Kidney (tissue), 14 donors: ENCODE data around the gene CDX1. TPM values are rescaled to one million over a fixed set of nuclear protein-coding genes. Genes with fewer than 3 reads are reported as not detected.

Source experiments
- DNase-seq, 5 donors: peaks; one replicate each; pipeline ENCODE4 v3.0.0-alpha.2; 2013 to 2020
- FAIRE-seq: peaks from 2 replicates; lab custom pipeline; 2012; peaks lifted over from hg19 to GRCh38; lab: Jason Lieb, UNC
- H3K27ac ChIP-seq, 2 donors: one replicate each; pipeline ENCODE4 v1.7.0; 2013; ENCODE audit warnings: low read depth in 2 of 2, low read length in 2 of 2, inconsistent platforms in 1 of 2
- H3K27me3 ChIP-seq: one replicate; pipeline ENCODE4 v1.7.1; 2013; ENCODE audit warnings: low read length, inconsistent platforms; ENCODE audit not compliant: control insufficient read depth, insufficient read depth
- H3K36me3 ChIP-seq, 3 donors: one replicate each; pipeline versions ENCODE4 v1.7.0 to v1.7.1; 2013; ENCODE audit warnings: low read length in 3 of 3, control low read depth in 1 of 3, inconsistent platforms in 1 of 3; ENCODE audit not compliant: insufficient read depth in 3 of 3, control insufficient read depth in 2 of 3
- H3K4me1 ChIP-seq, 3 donors: one replicate each; pipeline versions ENCODE4 v1.7.0 to v1.7.1; 2013; ENCODE audit warnings: low read length in 3 of 3, inconsistent platforms in 1 of 3, low read depth in 1 of 3; ENCODE audit not compliant: control insufficient read depth in 2 of 3, insufficient read depth in 2 of 3
- H3K4me3 ChIP-seq, 3 donors: one replicate each; pipeline versions ENCODE4 v1.7.0 to v1.8.1; 2013; ENCODE audit warnings: low read length in 3 of 3, control low read depth in 1 of 3, inconsistent platforms in 1 of 3
- H3K9ac ChIP-seq, 3 donors: one replicate each; pipeline versions ENCODE4 v1.7.0 to v1.7.1; 2013; ENCODE audit warnings: low read length in 3 of 3, control low read depth in 1 of 3, inconsistent platforms in 1 of 3
- H3K9me3 ChIP-seq, 3 donors: one replicate each; pipeline versions ENCODE4 v1.7.0 to v1.7.1; 2013; ENCODE audit warnings: low read length in 3 of 3, control low read depth in 1 of 3, inconsistent platforms in 1 of 3; ENCODE audit not compliant: control insufficient read depth in 2 of 3, insufficient read depth in 1 of 3
- intact Hi-C: fragments of 100-400 bp; cut with DNase I; formaldehyde crosslinking; loops from one replicate; pipeline ENCODE4 v1.11.1; 2022
- polyA plus RNA-seq: library from polyadenylated mRNA; stranded (reverse); fragments of 350-450 nt; fragmentation: Illumina TruSeq; extraction: RNeasy Lipid Tissue Mini Kit (QIAGEN cat#74804); gene quantifications from one replicate; pipeline ENCODE4 v1.2.3, GENCODE V29; 2014; ENCODE audit warnings: low read depth, low replicate concordance; ENCODE audit not compliant: insufficient read depth
- total RNA-seq: library from RNA; stranded (reverse); fragmentation: NEBNext Ultra II Directional; extraction: Animal tissue kit (Norgen Biotek cat#: 25700); gene quantifications from one replicate; pipeline ENCODE4 v1.2.1, GENCODE V29; 2021
- TF ChIP-seq, protein P1 (sequence below): IDR thresholded peaks from 3 replicates; pipeline ENCODE4 v1.5.1; 2012; ENCODE audit warnings: mild to moderate bottlenecking, moderate library complexity, borderline replicate concordance; ENCODE audit not compliant: insufficient read depth; ENCODE audit errors: extremely low read depth
- donor health status: control.
- donor health status: control.
- donor health status: control.
- donor health status: control.
- donor health status: control.
- donor health status: DM: yes; HTN: yes; CAD: no.
- donor health status: Normal renal cell carcinoma (clear cell type).

CDX1 gene
- total and polyA plus RNA-seq, 2 donors from 2014 or later, result 0.39 TPM; not detected in 1

DNA sequence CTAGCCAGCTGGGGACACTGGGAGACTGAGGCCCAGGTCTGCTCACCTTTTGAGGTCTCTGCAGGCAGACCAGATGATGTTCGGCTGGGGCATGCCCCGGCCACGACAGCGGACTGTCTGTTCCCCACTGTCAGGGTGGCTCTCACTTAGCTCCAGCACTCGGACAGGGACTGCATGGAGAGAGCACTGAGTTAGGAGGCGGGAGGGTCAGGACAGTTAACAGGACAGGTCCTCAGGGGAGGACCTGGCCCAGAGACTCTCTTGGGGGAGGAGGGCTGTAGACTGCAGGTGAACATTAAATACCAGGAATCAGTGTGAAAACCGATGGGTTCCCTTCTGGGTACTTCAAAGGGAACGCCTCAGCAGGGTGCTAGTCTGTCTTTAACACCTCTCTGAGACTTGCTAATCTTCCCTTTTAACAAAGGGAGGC is 36.1 kb upstream of the CDX1 start:
- DNase-seq (peak in 1 of 5 donors; percentile 59), FAIRE-seq (no peak)
- no peak overlapping the region for H3K4me3 ChIP-seq
- no peaks in the 10 kb centered on the region for H3K9me3 ChIP-seq
- TF ChIP-seq, protein P1, sequence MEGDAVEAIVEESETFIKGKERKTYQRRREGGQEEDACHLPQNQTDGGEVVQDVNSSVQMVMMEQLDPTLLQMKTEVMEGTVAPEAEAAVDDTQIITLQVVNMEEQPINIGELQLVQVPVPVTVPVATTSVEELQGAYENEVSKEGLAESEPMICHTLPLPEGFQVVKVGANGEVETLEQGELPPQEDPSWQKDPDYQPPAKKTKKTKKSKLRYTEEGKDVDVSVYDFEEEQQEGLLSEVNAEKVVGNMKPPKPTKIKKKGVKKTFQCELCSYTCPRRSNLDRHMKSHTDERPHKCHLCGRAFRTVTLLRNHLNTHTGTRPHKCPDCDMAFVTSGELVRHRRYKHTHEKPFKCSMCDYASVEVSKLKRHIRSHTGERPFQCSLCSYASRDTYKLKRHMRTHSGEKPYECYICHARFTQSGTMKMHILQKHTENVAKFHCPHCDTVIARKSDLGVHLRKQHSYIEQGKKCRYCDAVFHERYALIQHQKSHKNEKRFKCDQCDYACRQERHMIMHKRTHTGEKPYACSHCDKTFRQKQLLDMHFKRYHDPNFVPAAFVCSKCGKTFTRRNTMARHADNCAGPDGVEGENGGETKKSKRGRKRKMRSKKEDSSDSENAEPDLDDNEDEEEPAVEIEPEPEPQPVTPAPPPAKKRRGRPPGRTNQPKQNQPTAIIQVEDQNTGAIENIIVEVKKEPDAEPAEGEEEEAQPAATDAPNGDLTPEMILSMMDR, result no peak
- H3K9ac ChIP-seq, result peak overlapping the region in 1 of 3 donors; percentile 19
- peaks cover 6 to 19% (median 11%) of the 10 kb centered on the region in 3 donors for H3K36me3 ChIP-seq
- H3K27me3 ChIP-seq, result no peaks in the 10 kb centered on the region
- intact Hi-C loops, result no loop called here
- peak overlapping the region in 1 of 2 donors; percentile 11 for H3K27ac ChIP-seq
- peaks cover 0 to 14% (median 7%) of the 10 kb centered on the region in 3 donors for H3K4me1 ChIP-seq

DNA sequence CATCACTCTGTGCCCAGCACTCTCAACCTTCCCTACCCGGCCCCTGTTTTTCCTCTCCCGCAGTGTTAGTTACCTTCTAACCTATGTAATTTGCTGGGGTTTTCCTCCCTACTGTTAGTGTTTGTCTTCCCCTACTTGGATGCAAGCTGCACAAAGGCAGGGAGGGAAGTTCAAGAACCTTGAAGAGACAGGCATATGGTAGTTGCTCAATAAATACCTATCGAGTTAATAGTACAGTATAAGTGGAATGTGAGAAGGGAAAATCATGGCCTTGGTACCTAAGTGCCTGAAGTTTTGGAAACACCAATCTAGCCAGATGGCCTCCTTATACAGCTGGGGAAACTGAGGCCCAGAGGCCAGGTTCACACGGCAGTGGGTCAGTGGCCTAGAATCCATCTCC is 35.1 kb upstream of the CDX1 start:
- H3K27ac ChIP-seq, result no peak overlapping the region
- peak in 1 of 5 donors; percentile 18 for DNase-seq
- TF ChIP-seq, protein P1, result no peak
- no peak overlapping the region for H3K9ac ChIP-seq
- H3K9me3 ChIP-seq, result no peaks in the 10 kb centered on the region
- FAIRE-seq, result no peak
- intact Hi-C loops, result no loop called here
- peaks cover 0 to 17% (median 7%) of the 10 kb centered on the region in 3 donors for H3K4me1 ChIP-seq
- H3K36me3 ChIP-seq, result peaks cover 6 to 19% (median 11%) of the 10 kb centered on the region in 3 donors
- H3K4me3 ChIP-seq, result no peak overlapping the region
- no peaks in the 10 kb centered on the region for H3K27me3 ChIP-seq

DNA sequence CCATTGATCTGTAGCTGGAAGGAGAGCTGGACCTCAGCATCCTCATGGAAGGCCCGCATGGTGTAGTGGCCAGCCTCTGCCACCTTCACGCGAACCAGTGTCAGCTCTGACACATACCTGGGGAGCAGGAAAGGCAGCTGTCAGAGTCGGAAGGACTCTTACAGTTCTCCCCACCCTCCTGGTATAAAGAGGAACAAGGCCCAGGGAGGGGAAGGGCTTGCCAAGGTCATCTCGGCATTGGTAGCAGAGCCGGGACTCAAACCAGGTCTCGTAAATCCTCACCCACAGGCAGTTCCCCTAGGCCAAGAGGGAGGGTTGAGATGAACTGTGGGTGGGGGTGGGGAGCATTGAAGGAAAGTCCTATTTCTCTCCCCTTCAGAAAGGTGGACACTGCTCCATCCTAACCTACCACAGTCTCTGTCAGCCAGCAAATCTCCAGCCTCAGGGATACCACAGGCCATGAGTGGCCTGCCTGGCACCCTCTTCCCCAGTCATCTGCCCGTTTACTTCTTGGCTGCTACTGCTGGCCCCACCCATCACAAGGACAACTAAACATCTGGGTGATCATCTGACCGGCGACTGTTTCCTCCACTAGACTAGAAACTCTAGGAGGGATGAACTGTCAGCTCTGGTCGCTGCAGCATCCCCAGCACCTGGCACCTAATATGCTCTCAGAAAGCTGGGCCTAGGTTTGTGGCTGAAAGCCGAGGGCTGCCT is 34.4 kb upstream of the CDX1 start:
- peak in 1 of 5 donors; percentile 37 for DNase-seq
- H3K27ac ChIP-seq, result no peak overlapping the region

More for the DNA sequence above, 34.4 kb upstream of the CDX1 start:
- no peak for FAIRE-seq
- intact Hi-C loops, result no loop called here
- Histone ChIP-seq H3K36me3 (peaks cover 6 to 19% (median 11%) of the 10 kb centered on the region in 3 donors), H3K9me3 (no peaks in the 10 kb centered on the region), H3K4me3 (no peak overlapping the region), H3K9ac (no peak overlapping the region), H3K27me3 (no peaks in the 10 kb centered on the region), H3K4me1 (peaks cover 2 to 18% (median 7%) of the 10 kb centered on the region in 3 donors)
- TF ChIP-seq, protein P1, result no peak
